Smooth muscle cell (in vitro differentiated cells): ENCODE data around the gene PAPLN. TPM values are rescaled to one million over a fixed set of nuclear protein-coding genes. Genes with fewer than 3 reads are reported as not detected.

Experiments used
- DNase-seq: peaks from one replicate; lab custom pipeline; 2025; ENCODE audit not compliant: unreplicated experiment; lab: John Stamatoyannopoulos, UW
- H2AFZ ChIP-seq: fragments of 200-600 bp; sonication (generic); 2 replicates; pipeline ENCODE4 v1.6.0; 2016; ENCODE audit warnings: antibody characterized with exemption, low read depth, mild to moderate bottlenecking
- H3F3A ChIP-seq: fragments of 200-600 bp; sonication (generic); 2 replicates; pipeline ENCODE4 v1.6.0; 2017; ENCODE audit warnings: antibody characterized with exemption, low read depth
- H3K27ac ChIP-seq: fragments of 200-600 bp; sonication (generic); 2 replicates; pipeline ENCODE4 v1.5.1; 2016; ENCODE audit warnings: low read depth, mild to moderate bottlenecking
- H3K27me3 ChIP-seq: fragments of 200-600 bp; sonication (generic); 2 replicates; pipeline ENCODE4 v1.6.1; 2016; ENCODE audit warnings: low read depth, mild to moderate bottlenecking
- H3K36me3 ChIP-seq: fragments of 200-600 bp; sonication (generic); 2 replicates; pipeline ENCODE4 v1.5.1; 2016; ENCODE audit warnings: low read depth
- H3K4me1 ChIP-seq: fragments of 200-600 bp; sonication (generic); 2 replicates; pipeline ENCODE4 v1.5.1; 2016; ENCODE audit warnings: low read depth
- H3K4me2 ChIP-seq: fragments of 200-600 bp; sonication (generic); 2 replicates; pipeline ENCODE4 v1.6.0; 2016; ENCODE audit warnings: mild to moderate bottlenecking
- H3K4me3 ChIP-seq: fragments of 200-600 bp; sonication (generic); 2 replicates; pipeline ENCODE4 v1.5.1; 2016; ENCODE audit warnings: mild to moderate bottlenecking
- H3K79me2 ChIP-seq: fragments of 200-600 bp; sonication (generic); 2 replicates; pipeline ENCODE4 v1.6.0; 2016; ENCODE audit warnings: low read depth, mild to moderate bottlenecking
- H3K9ac ChIP-seq: fragments of 200-600 bp; sonication (generic); 2 replicates; pipeline ENCODE4 v1.6.0; 2016; ENCODE audit warnings: low read depth
- H3K9me3 ChIP-seq: fragments of 200-600 bp; sonication (generic); replicated peaks from 2 replicates; pipeline ENCODE4 v1.5.1; 2016; ENCODE audit warnings: low read depth
- H4K20me1 ChIP-seq: fragments of 200-600 bp; sonication (generic); 2 replicates; pipeline ENCODE4 v1.6.0; 2016; ENCODE audit warnings: low read depth
- WGBS: methylation state at CpG from one replicate; pipeline ENCODE4 v1.1.7; 2016; ENCODE audit warnings: low lambda C conversion rate; 5-methylcytosine and 5-hydroxymethylcytosine counted together
- polyA plus RNA-seq: library from polyadenylated mRNA; unstranded; fragments of >200 nt; fragmentation: Nextera tagmentation; extraction: Ambion mirVana; gene quantifications from 2 replicates; pipeline ENCODE4 v1.2.1, GENCODE V29; 2016
- total RNA-seq: library from RNA; depleted of rRNA; stranded (reverse); fragments of >200 nt; gene quantifications from 2 replicates; pipeline ENCODE4 v1.2.3, GENCODE V29; 2014
- TF ChIP-seq, protein P1 (sequence below): fragments of 200-600 bp; sonication (generic); IDR thresholded peaks from 2 replicates; pipeline ENCODE4 v1.5.1; 2017; ENCODE audit warnings: borderline replicate concordance, mild to moderate bottlenecking, antibody characterized with exemption; ENCODE audit not compliant: insufficient read depth, poor library complexity, severe bottlenecking

The PAPLN gene
- total and polyA plus RNA-seq, 2 experiments from 2014 or later: 1.5 to 3.3 TPM

DNA sequence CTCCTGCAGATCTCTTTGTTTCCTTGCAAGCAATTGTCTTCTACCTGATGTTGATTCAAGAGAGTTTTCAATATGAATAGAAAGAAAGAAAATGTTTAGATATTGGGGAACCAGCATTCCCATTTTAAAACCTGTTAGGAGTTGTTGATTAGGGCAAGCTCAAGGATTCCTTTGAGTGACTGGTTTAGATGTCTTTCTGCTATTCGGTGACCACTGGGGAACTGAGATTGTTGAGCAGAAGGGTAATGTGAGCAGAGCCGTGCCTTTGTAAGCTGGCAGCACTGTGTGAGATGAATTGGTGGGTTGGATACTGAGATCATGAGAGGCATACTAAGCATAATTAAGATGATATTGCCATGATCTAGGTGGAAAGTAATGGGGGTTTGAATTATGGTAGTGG is 39.1 kb upstream of the PAPLN start:
- H4K20me1 ChIP-seq: no peaks in the 10 kb centered on the region
- H3K9me3 ChIP-seq: no peaks in the 10 kb centered on the region
- H3F3A ChIP-seq: no peaks in the 10 kb centered on the region
- peaks cover 25% of the 10 kb centered on the region for H3K36me3 ChIP-seq
- 90% methylated on average over 2 of the region's 2 CpGs for WGBS
- no peak overlapping the region for H3K9ac ChIP-seq
- TF ChIP-seq, protein P1, sequence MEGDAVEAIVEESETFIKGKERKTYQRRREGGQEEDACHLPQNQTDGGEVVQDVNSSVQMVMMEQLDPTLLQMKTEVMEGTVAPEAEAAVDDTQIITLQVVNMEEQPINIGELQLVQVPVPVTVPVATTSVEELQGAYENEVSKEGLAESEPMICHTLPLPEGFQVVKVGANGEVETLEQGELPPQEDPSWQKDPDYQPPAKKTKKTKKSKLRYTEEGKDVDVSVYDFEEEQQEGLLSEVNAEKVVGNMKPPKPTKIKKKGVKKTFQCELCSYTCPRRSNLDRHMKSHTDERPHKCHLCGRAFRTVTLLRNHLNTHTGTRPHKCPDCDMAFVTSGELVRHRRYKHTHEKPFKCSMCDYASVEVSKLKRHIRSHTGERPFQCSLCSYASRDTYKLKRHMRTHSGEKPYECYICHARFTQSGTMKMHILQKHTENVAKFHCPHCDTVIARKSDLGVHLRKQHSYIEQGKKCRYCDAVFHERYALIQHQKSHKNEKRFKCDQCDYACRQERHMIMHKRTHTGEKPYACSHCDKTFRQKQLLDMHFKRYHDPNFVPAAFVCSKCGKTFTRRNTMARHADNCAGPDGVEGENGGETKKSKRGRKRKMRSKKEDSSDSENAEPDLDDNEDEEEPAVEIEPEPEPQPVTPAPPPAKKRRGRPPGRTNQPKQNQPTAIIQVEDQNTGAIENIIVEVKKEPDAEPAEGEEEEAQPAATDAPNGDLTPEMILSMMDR: no peak
- no peaks in the 10 kb centered on the region for H3K4me1 ChIP-seq
- no peak overlapping the region for H3K4me2 ChIP-seq
- no peaks in the 10 kb centered on the region for H3K27me3 ChIP-seq
- H3K27ac ChIP-seq: no peak overlapping the region
- no peak for DNase-seq
- H3K4me3 ChIP-seq: no peak overlapping the region
- H2AFZ ChIP-seq: no peak overlapping the region
- H3K79me2 ChIP-seq: no peaks in the 10 kb centered on the region

DNA sequence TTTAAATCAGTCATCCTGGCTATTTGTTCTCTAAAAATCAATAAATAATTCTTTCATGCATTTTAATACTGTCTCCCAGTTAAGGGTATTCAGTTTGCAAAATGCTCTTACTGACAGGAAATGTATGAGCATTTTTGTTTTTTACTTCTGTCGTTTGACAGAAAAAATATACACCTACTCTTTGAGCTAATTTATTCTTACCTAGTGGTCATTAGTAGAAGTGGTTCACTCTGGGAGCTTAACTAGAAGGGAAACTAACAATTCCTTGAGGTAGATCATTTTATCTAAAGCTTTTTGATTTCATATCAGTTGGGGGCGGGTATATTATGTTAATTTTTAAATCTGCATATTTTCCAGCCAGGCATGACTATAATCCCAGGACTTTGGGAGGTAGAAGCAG is 33.8 kb upstream of the PAPLN start:
- Histone ChIP-seq H3K27me3 (no peaks in the 10 kb centered on the region), H3K79me2 (no peaks in the 10 kb centered on the region), H3K4me1 (no peaks in the 10 kb centered on the region), H3K4me3 (no peak overlapping the region), H2AFZ (no peak overlapping the region), H3K27ac (no peak overlapping the region), H3K36me3 (peaks cover 28% of the 10 kb centered on the region), H3K9me3 (no peaks in the 10 kb centered on the region), H3K4me2 (no peak overlapping the region), H3K9ac (no peak overlapping the region), H4K20me1 (peaks cover 6% of the 10 kb centered on the region), H3F3A (no peaks in the 10 kb centered on the region)
- TF ChIP-seq, protein P1: no peak
- 95% methylated on average over 2 of the region's 2 CpGs for WGBS
- DNase-seq: no peak

DNA sequence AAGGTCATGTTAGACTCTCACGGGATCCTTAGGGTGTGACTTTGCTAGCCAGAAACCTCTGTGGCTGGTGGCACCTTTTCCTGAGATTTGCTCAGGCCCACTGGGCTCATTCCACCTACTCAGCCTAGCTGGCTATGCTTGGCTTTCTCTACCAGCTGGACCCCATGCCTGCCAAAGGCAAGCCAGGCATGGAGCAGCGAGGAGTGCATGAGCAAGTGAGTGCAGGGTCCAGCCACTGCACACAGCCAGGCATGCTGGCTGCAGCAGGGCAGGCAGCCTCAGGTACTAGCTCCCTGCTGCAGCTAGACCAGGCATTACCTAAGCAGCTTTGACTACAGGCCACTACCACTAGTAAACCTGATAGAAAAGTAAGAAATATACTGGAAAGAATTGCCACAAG is 29.7 kb upstream of the PAPLN start:
- Histone ChIP-seq H3K79me2 (no peaks in the 10 kb centered on the region), H3F3A (no peaks in the 10 kb centered on the region), H3K9me3 (no peaks in the 10 kb centered on the region), H3K27ac (no peak overlapping the region), H3K9ac (no peak overlapping the region), H3K27me3 (no peaks in the 10 kb centered on the region), H3K36me3 (peaks cover 25% of the 10 kb centered on the region), H2AFZ (no peak overlapping the region), H3K4me3 (no peak overlapping the region), H3K4me1 (no peaks in the 10 kb centered on the region), H3K4me2 (no peak overlapping the region), H4K20me1 (peaks cover 6% of the 10 kb centered on the region)
- no peak for DNase-seq
- WGBS: 100% methylated on average over 2 of the region's 2 CpGs
- TF ChIP-seq, protein P1: no peak

DNA sequence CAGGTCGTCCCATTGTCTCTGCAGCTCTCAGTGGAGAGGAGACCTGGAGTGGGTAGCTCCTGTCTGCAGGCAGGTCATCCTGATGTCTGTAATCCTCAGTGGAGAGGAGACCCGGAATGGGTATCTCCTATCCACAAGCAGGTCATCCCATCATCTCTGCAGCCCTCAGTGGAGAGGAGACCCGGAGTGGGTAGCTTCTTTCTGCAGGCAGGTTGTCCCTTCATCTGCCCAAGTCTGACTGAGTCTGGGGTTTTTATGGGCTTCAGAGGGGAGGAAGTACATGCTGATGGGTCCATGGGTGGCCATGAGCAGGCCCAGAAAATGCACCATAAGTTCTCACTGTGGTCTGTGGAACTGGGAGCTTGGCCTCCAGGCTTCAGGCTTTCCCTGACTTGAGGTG is 28.9 kb upstream of the PAPLN start:
- H3K4me2 ChIP-seq: no peak overlapping the region
- peaks cover 6% of the 10 kb centered on the region for H4K20me1 ChIP-seq
- no peaks in the 10 kb centered on the region for H3K9me3 ChIP-seq
- no peak overlapping the region for H2AFZ ChIP-seq
- no peaks in the 10 kb centered on the region for H3K79me2 ChIP-seq
- peaks cover 23% of the 10 kb centered on the region for H3K36me3 ChIP-seq
- H3F3A ChIP-seq: no peaks in the 10 kb centered on the region
- H3K27ac ChIP-seq: no peak overlapping the region
- TF ChIP-seq, protein P1: no peak
- DNase-seq: no peak
- no peaks in the 10 kb centered on the region for H3K27me3 ChIP-seq
- H3K9ac ChIP-seq: no peak overlapping the region
- 100% methylated on average over 3 of the region's 3 CpGs for WGBS
- H3K4me3 ChIP-seq: no peak overlapping the region
- no peaks in the 10 kb centered on the region for H3K4me1 ChIP-seq
